Non-pigmented ciliary epithelial cell (primary cell): Measurements from ENCODE around the gene NCR3LG1.
"Not testable (repeated sequence)": the region's sequence is repeated elsewhere in the genome, so short reads cannot be mapped to it uniquely, and the experiment has no call there.

Source experiments
- DNase-seq: peaks from one replicate; pipeline ENCODE4 v3.0.0-alpha.2; 2010; ENCODE audit warnings: low read depth

Gene NCR3LG1

DNA sequence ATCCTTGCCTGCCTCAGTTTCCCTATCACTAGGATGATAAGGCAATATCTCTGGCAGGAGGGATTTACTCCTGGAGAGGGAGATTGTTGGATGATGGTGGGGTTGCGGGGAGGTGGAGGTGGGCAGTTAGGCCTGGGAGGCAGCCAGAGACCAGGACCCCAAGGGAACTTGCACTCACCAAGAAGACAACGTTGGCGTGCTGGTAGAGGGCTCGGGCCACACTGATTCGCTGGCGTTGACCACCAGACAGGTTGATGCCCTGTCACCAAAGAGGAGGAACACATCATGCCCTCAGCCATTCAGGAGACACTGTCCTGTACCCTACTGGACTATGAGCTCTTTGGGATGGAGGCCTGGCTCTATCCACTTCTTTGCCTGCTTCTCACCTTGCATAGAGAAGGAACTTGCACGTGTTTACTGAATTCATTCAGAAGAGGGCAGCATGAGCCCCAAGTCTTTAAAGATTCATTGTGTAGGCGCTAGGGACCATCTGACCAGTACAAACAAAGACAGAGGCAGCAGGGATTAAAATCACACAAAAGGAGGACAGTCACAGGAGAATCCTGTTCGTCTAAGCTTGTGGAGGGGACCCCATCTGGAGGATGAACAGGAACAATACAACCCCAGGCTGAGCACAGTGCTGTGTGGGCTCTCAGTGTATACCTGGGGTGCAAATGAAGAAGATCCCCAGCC is 61.0 kb downstream of the NCR3LG1 start:
- DNase-seq, result no peak

DNA sequence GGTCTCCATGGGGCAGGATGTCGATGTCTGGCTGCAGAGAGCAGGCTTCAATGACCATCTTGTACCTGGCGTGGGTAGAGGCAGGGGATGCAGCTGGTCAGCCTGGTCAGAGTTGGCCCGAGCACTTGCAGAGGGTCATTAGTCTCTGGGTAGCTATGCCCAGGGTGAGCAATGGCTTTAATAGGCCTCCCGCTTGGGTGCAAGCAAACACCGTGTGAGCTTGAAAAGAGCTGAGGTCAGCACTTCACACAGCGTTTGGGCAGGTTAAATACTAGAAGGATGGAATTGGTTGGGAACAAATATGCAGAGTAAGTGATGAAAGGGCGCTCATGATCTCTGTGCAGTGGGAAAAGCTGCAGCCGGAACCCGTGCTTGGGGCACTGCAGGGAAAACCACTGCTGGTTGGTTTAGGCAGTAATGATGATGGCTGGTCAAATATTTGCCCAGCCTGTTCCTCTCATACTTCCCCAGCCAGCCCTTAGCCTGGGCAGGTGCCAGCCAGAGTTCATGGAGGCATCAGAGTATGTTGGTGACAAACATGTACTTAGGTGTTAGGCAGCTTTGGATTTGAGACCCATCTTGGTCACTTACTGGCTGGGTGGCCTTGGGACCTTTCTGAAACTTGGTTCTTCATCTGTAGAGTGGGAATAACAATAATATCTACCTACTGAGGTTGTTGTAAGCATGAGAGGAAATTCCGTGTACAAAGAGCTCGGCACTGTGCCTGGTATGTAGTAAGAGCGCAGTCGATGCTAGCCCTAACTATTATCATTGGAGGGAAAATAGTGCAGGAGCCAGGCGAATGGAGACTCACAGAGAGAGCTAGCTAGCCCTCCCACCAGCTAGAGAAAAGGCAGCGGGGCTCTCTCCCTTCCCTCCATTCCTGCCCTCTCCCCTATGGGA is 62.1 kb downstream of the NCR3LG1 start:
- no peak for DNase-seq

DNA sequence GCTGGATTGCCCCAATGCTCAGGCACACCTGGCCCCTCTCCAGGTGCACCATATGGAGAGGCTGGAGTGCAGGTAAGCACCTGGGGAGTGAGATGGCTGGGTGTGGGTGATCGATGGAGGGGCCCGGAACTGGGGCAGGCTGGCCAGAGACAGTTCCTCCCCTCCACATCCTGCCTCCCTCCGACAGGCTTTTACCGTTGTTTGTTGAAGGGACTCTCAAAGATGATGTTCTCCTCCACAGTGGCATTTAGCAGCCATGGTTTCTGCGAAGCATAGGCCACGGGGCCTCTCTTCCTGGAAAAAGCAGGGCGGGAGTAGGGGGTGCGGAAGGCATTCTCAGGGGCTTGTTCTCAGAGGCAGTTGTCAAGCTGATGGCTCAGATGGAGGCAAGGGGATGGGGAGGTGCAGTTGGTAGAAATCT is 62.7 kb downstream of the NCR3LG1 start:
- DNase-seq, result no peak

DNA sequence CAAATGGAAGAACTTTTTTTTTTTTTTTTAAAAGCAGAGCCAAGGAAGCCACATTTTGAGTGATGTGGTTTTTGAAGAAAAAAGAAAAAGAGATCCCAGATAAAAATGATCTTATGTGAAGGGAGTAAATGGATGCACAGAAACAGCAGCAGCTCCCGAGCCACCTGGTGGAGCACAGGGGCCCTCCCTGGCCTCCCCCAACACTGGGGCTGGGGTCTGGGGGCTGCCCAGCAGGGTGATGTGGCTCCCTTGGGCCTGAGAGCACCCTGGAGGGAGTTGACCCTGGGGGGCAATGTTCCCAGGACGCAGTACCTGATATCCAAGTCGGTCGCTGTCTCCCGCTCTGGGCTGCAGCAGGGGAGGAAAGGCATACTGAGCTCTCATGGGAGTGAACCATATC is 63.4 kb downstream of the NCR3LG1 start:
- DNase-seq, result no peak

DNA sequence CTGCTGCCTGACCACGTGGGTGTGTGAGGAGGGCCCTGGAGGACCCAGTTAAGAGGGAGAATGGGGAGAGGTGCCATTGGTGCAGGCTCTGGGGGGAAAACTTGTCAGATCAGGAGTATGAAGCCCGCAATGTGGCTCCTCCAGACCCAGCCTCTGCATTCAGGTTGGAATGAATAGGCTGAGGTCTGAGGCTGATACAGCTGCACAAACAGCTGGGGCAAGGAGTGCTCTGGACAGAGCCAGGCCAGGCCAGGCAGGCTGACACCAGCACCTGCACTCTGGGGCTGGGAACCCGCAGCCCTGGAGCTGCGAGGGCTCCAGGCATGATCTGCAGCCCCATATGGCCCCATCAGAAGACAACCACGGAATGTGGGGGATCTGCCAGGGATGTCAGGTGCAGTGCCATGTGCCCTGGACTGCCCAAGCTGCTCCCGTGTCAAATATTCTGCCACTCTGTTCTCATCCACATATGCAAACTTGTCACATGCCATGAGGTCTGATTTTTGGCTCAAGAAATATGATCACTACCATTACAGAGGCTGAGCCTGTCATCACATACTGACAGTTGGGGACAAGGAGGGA is 64.0 kb downstream of the NCR3LG1 start:
- DNase-seq, result no peak

DNA sequence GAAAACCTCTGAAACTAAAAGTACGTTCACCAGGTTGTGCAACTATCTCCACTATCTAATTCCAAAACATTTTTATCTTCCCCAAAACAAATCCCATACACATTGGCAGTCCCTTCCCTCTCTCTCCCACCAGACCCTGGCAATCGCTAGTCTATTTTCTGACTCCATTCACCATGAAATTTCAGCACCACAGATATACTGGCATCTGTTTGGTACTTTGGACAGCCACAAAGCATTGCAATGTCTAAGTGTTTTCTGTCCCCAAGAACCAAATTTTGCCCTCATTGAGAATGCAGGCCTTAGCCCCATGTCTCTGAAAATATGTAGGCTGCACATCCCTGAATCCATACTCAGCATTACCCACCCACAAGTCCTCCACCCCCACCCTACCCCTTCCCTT is 64.9 kb downstream of the NCR3LG1 start:
- no peak for DNase-seq

DNA sequence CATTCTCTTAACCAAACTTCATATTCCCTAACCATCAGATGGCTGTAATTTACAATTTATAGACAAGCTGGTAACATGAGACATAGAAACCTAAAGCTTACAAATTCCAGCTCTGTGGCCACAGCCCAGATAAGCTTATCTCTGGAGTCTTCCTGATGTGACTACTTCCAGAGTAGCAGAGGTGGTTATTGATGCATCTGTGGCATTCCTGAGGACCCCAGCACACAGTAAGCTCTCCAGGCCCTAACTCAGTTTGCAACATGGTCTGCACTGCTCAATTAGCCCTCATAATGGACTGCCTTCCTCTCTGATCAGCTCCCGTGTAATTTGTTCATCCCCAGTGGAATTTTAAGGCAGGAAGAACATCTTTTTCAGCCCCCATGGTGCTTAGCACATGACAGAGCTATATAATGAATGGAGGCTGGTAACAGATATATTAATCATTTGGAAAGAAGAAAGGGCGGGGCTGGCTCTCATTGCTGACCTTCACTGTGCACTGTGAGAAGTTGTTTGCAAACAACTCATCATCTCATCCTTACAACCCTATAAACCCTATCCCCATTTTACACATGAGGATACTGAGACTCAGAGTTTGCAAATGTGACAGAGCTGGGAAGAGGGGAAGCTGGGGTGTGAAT is 67.0 kb downstream of the NCR3LG1 start:
- no peak for DNase-seq

DNA sequence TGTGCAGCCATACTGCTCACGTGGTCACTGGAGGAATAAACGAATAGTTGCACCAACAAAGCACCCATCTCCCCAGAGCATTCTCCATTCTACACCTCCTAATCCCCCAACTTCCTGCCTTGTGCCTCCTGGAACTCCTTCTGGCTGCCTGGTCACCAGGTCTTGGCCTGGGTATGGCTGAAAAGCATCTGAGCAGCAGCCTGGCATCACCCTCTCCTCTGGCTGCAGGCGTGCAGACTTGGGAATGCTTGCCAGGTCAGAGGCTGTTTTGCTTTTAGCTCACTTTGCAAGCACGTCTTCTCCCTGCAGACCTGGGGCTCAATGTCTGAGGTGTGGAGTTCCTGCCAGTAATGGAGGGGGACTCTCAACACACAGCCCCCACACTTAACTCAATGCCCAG is 70.2 kb downstream of the NCR3LG1 start:
- DNase-seq, result no peak

DNA sequence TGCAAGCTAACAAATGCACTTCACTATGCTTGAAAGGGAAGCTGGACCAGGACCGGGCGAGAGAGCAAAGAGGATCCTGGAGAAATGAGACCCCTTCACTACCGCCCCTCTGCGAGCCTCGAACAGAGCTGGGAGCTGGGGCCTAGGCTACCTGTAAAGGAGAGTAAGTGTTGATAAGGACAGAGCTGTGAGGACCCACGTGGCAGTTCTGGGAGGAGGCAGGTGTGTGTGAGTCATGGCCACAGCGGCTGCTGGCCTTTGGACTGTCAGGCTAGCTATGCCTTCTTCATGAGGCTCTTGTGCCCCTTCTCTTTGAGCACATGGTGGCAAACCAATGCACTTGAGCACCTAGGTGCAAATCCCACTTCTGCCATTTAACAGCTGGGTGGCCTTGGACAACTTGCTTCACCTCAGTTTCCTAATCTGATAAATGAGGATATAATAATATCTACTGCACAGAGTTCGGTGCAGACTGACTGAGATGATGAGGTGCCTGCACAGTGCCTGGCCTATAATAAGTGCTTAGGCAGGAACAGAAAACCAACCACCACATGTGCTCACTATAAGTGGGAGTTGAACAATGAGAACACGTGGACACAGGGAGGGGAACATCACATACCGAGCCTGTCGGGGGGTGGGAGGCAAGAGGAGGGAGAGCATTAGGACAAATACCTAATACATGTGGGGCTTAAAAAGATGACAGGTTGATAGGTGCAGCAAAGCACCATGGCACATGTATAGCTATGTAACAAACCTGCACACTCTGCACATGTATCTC is 72.1 kb downstream of the NCR3LG1 start:
- DNase-seq, result no peak

DNA sequence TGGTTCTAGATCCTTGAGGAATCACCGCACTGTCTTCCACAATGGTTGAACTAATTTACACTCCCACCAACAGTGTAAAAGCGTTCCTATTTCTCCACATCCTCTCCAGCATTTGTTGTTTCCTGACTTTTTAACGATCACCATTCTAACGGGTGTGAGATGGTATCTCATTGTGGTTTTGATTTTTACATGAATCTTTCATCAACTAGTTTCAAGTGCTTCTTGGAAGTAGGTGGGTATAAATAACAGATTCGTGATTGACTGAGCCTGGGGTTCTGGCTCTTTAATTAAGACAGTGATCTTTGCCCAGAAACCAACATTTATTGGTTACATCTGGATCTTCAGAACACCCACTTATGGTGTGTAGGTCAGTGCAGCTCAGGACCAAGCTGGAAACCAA is 74.6 kb downstream of the NCR3LG1 start:
- not testable (repeated sequence) for DNase-seq
